ENCODE data around the gene INAFM1. TPM values are rescaled to one million over a fixed set of nuclear protein-coding genes. Genes with fewer than 3 reads are reported as not detected.
"Not testable (repeated sequence)": the region's sequence is repeated elsewhere in the genome, so short reads cannot be mapped to it uniquely, and the experiment has no call there.

The INAFM1 gene
- total RNA-seq, 1 experiment from 2014 or later, result 8.1 TPM

- Mint-ChIP-seq H3K27ac (no peak overlapping the region), H3K4me1 (peaks cover 16% of the 10 kb centered on the region), H3K36me3 (peaks cover 4% of the 10 kb centered on the region; the same call in 1 of the 2 replicates), H3K9me3 (no peaks in the 10 kb centered on the region), H3K4me3 (peak overlapping the region; percentile 71), H3K27me3 (ENCODE audit: low read depth) (peaks cover 24% of the 10 kb centered on the region)
- CTCF ChIA-PET, result interaction anchor here (1.0 to 3.0 kb wide), 16 partner anchors 9 to 262 kb away, joined by 3 to 33 read pairs (median 7); partner anchors contain the start of genes CCDC9, DHX34, KPTN and ZC3H4
- POLR2A ChIA-PET, result interaction anchor here (1.5 to 2.6 kb wide), 5 partner anchors 18 to 215 kb away, joined by 3 to 46 read pairs (median 7); partner anchors contain the start of genes CCDC9 and ZC3H4
- TF ChIP-seq ELF4 (CRISPR knock-in tag; IDR thresholded peaks at IDR 0.05; ENCODE audit: low read depth) (no peak), MYBL2 (CRISPR knock-in tag; IDR thresholded peaks at IDR 0.05) (no peak), IRF1 (CRISPR knock-in tag; IDR thresholded peaks at IDR 0.05) (no peak), KAT7 (CRISPR knock-in tag; IDR thresholded peaks at IDR 0.05; ENCODE audit: borderline replicate concordance) (0 out of 2 replicates have a peak, but pooled peaks have one; percentile 32), ZNF532 (CRISPR knock-in tag; IDR thresholded peaks at IDR 0.05; ENCODE audit: borderline replicate concordance) (no peak), PRDM15 (CRISPR knock-in tag; IDR thresholded peaks at IDR 0.05) (0 out of 2 replicates have a peak, but pooled peaks have one; percentile 35), RELA (CRISPR knock-in tag; IDR thresholded peaks at IDR 0.05; ENCODE audit: borderline replicate concordance) (peak; percentile 59; the same call in 1 of the 2 replicates), NR2C2 (CRISPR knock-in tag; IDR thresholded peaks at IDR 0.05) (no peak), NFATC4 (CRISPR knock-in tag; IDR thresholded peaks at IDR 0.05) (peak; percentile 55; the same call in 1 of the 2 replicates), ZNF138 (CRISPR knock-in tag; conservative IDR thresholded peaks at IDR 0.05) (no peak)
- DNase-seq (ENCODE audit: low spot score), result peak; percentile 45
- ATAC-seq, result no peak
Measured at GRCh38 chr19:47274891-47275761, 441 bp downstream of the INAFM1 start.

- no peak for TF ChIP-seq ETV6 (CRISPR knock-in tag; IDR thresholded peaks at IDR 0.05)
- no peak for TF ChIP-seq TEAD4 (CRISPR knock-in tag; IDR thresholded peaks at IDR 0.05)
- no peak for TF ChIP-seq KAT7 (CRISPR knock-in tag; IDR thresholded peaks at IDR 0.05; ENCODE audit: borderline replicate concordance)
- peaks cover 16% of the 10 kb centered on the region for H3K4me1 Mint-ChIP-seq
- H3K9me3 Mint-ChIP-seq, result no peaks in the 10 kb centered on the region
- ChIA-PET POLR2A (interaction anchor here (1.1 to 2.6 kb wide), 4 partner anchors 11 to 152 kb away, joined by 3 to 46 read pairs (median 10); partner anchors contain the start of gene CCDC9), CTCF (interaction anchor here (1.0 to 3.0 kb wide), 8 partner anchors 9 to 161 kb away, joined by 3 to 24 read pairs (median 11); partner anchors contain the start of genes CCDC9 and DHX34)
- no peak overlapping the region for H3K27ac Mint-ChIP-seq
- DNase-seq (ENCODE audit: low spot score) (no peak), ATAC-seq (no peak)
- H3K4me3 Mint-ChIP-seq, result peak overlapping the region; percentile 71
- H3K27me3 Mint-ChIP-seq (ENCODE audit: low read depth), result peaks cover 24% of the 10 kb centered on the region
- no peaks in the 10 kb centered on the region for H3K36me3 Mint-ChIP-seq
Measured at GRCh38 chr19:47275791-47276461, 1.2 kb downstream of the INAFM1 start.

- ChIA-PET POLR2A (interaction anchor here (1.1 kb wide), 1 partner anchor 10 kb away, joined by 3 read pairs; no protein-coding TSS in a partner anchor), CTCF (interaction anchor here (1.2 to 3.0 kb wide), 3 partner anchors 20 to 115 kb away, joined by 3 to 24 read pairs (median 19); partner anchors contain the start of genes CCDC9 and DHX34)
- H3K4me1 Mint-ChIP-seq, result peaks cover 16% of the 10 kb centered on the region
- ATAC-seq; DNase-seq (ENCODE audit: low spot score); H3K36me3 Mint-ChIP-seq; H3K9me3 Mint-ChIP-seq; H3K27ac Mint-ChIP-seq: not testable (repeated sequence)
- H3K27me3 Mint-ChIP-seq (ENCODE audit: low read depth), result peaks cover 24% of the 10 kb centered on the region
- H3K4me3 Mint-ChIP-seq, result 0 out of 2 replicates have a peak overlapping the region, but pooled peaks have one; percentile 71
Measured at GRCh38 chr19:47276513-47276912, 1.8 kb downstream of the INAFM1 start.

Data from WTC11 (cell line).